PC-3 (cell line): ENCODE data around the gene ARID5A. TPM values are rescaled to one million over a fixed set of nuclear protein-coding genes. Genes with fewer than 3 reads are reported as not detected.

ENCODE experiments used
- ATAC-seq: fragments of 200-7000 bp; cut with Tn5 transposase; 2 replicates; pipeline ENCODE4 v1.9.1; 2020; ENCODE audit warnings: mild to moderate bottlenecking, moderate library complexity
- BruUV-seq: library from RNA; stranded (reverse); fragments of 400-500 nt; replicated peaks from 2 replicates; lab custom pipeline; 2021; lab: Mats Ljungman, UMichigan
- CTCF ChIA-PET: fragments of 300-600 bp; sonication (Branson Sonifier 250); formaldehyde crosslinking; loops from one replicate; lab custom pipeline; 2022; ENCODE audit warnings: antibody characterized with exemption; lab: Charles Lee
- POLR2A ChIA-PET: fragments of 300-600 bp; sonication (Branson Sonifier 250); formaldehyde crosslinking; loops from one replicate; lab custom pipeline; 2022; ENCODE audit warnings: antibody characterized with exemption; ENCODE audit not compliant: unreplicated experiment; lab: Charles Lee
- DNase-seq: peaks from one replicate; pipeline ENCODE4 v3.0.0-alpha.2; 2015
- H2AFZ ChIP-seq: fragments of 300-600 bp; sonication (generic); 2 replicates; pipeline ENCODE4 v1.6.0; 2016; ENCODE audit warnings: antibody characterized with exemption, low read length
- H3F3A ChIP-seq: fragments of 300-600 bp; sonication (generic); one replicate; pipeline ENCODE4 v1.6.0; 2017; ENCODE audit warnings: antibody characterized with exemption, low read length, control low read depth, mild to moderate bottlenecking; ENCODE audit not compliant: unreplicated experiment
- H3K27ac ChIP-seq: fragments of 300-600 bp; sonication (generic); 2 replicates; pipeline ENCODE4 v1.5.1; 2016; ENCODE audit warnings: mild to moderate bottlenecking, low read length
- H3K27me3 ChIP-seq: fragments of 300-600 bp; sonication (generic); 2 replicates; pipeline ENCODE4 v1.6.1; 2016; ENCODE audit warnings: low read length, mixed read lengths
- H3K36me3 ChIP-seq: fragments of 300-600 bp; sonication (generic); 2 replicates; pipeline ENCODE4 v1.6.1; 2016; ENCODE audit warnings: low read depth, mixed run types, low read length, mixed read lengths
- H3K4me1 ChIP-seq: fragments of 300-600 bp; sonication (generic); 2 replicates; pipeline ENCODE4 v1.5.1; 2016; ENCODE audit warnings: low read length; ENCODE audit not compliant: insufficient read depth
- H3K4me2 ChIP-seq: fragments of 300-600 bp; sonication (generic); 2 replicates; pipeline ENCODE4 v1.6.0; 2016; ENCODE audit warnings: low read length
- H3K4me3 ChIP-seq: fragments of 300-600 bp; sonication (generic); 2 replicates; pipeline ENCODE4 v1.5.1; 2016; ENCODE audit warnings: mild to moderate bottlenecking, low read length, mixed read lengths
- H3K79me2 ChIP-seq: fragments of 300-600 bp; sonication (generic); 2 replicates; pipeline ENCODE4 v1.6.1; 2017; ENCODE audit warnings: low read length, mixed read lengths
- H3K9ac ChIP-seq: fragments of 300-600 bp; sonication (generic); 2 replicates; pipeline ENCODE4 v1.6.0; 2016; ENCODE audit warnings: mild to moderate bottlenecking, low read length
- H3K9me2 ChIP-seq: fragments of 300-600 bp; sonication (generic); replicated peaks from 2 replicates; pipeline ENCODE4 v1.6.1; 2016; ENCODE audit warnings: mixed run types, low read length, mixed read lengths
- H3K9me3 ChIP-seq: fragments of 300-600 bp; sonication (generic); 2 replicates; pipeline ENCODE4 v1.6.1; 2016; ENCODE audit warnings: low read length, mixed read lengths
- H4K20me1 ChIP-seq: fragments of 300-600 bp; sonication (generic); 2 replicates; pipeline ENCODE4 v1.6.1; 2016; ENCODE audit warnings: low read length, mixed read lengths
- EZH2 ChIP-seq: fragments of 300-600 bp; sonication (generic); IDR thresholded peaks from one replicate; pipeline ENCODE4 v1.6.1; 2017; ENCODE audit warnings: antibody characterized with exemption, mild to moderate bottlenecking, low read length; ENCODE audit not compliant: unreplicated experiment
- EZH2phosphoT487 ChIP-seq: fragments of 300-600 bp; sonication (generic); IDR thresholded peaks from 2 replicates; pipeline ENCODE4 v1.6.1; 2018; ENCODE audit warnings: mild to moderate bottlenecking, antibody characterized with exemption, low read length, borderline replicate concordance
- intact Hi-C: fragments of 100-400 bp; cut with micrococcal nuclease; formaldehyde crosslinking; loops from 2 replicates; pipeline ENCODE4 v1.9.0; 2023
- total RNA-seq: library from RNA; depleted of rRNA; stranded (reverse); fragments of >200 nt; gene quantifications from 2 replicates; pipeline ENCODE4 v1.2.3, GENCODE V29; 2014
- TF ChIP-seq, protein P1 (sequence below): fragments of 300-600 bp; sonication (generic); conservative IDR thresholded peaks from 2 replicates; pipeline ENCODE4 v1.5.1; 2017; ENCODE audit warnings: antibody characterized with exemption, low read depth, mild to moderate bottlenecking, low read length

ARID5A gene
- total RNA-seq, 1 experiment from 2014 or later: 8.2 TPM

DNA sequence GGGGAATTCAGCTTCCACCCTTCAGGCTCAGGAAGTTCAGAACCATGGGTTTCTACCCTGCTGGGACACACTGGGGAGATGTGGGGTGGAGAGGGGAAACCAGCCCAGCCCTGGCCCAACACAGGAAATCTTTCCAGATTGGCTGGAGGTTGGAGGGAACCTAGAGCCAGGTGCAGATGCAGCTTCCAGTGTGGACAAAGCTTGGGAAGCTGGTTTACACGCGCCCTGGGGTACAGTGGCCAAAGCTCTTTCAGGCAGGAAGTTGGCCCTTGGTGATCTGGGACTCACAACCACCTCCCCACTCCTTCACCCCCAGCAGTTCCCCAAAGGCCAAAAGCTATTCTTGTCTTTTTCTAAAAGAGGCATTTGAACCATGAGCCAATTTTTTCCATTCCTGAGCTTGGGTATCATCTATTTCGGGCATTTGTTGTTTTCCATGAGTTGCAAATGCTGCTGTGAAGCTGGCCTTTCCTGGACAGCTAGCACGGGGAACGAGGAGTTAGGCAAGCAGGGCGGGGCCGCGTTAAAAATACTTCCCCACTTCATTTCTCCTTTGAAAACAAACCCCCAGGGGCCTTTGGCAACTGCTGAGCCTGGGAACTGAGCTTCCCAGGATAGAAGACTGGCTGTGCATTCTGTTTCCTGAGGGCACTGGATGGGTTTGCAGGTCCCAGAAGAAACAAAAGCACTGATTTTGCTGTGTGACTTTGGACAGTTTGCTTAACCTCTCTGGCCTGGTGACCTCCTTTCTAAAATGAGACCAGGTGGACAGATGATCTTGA lies 3.1 kb upstream of the ARID5A start:
- no TSS peak for BruUV-seq
- CTCF ChIA-PET: interaction anchor here (0.6 kb wide), 1 partner anchor 211 kb away, joined by 6 read pairs; no protein-coding TSS in a partner anchor

DNA sequence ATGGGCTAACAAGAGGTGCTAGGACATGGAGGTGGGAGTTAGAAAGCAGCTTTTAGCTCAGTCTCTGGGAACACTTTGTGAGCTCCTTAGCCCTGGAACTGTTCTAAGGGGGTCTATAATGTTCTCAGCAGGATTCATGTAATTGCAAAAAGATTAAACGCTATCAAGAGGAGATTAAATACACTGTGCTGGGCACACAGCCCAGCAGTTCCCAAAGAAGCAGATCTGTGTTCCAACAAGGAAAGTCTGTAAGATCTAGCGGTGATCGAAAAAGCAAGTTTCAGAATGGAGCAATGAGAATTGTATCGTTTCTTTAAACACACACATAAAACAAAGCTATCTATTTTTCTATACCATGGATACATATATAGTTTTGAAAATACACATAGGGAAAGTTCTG lies 2.4 kb upstream of the ARID5A start:
- no peak overlapping the region for H2AFZ ChIP-seq
- no peak overlapping the region for H3K4me2 ChIP-seq
- no peaks in the 10 kb centered on the region for H3K9me2 ChIP-seq
- no peaks in the 10 kb centered on the region for H4K20me1 ChIP-seq
- no peaks in the 10 kb centered on the region for H3F3A ChIP-seq
- ChIA-PET CTCF (no interaction called here), POLR2A (no interaction called here)
- H3K27ac ChIP-seq: no peak overlapping the region
- TF ChIP-seq EZH2 (no peak), EZH2phosphoT487 (no peak)
- TF ChIP-seq, protein P1, sequence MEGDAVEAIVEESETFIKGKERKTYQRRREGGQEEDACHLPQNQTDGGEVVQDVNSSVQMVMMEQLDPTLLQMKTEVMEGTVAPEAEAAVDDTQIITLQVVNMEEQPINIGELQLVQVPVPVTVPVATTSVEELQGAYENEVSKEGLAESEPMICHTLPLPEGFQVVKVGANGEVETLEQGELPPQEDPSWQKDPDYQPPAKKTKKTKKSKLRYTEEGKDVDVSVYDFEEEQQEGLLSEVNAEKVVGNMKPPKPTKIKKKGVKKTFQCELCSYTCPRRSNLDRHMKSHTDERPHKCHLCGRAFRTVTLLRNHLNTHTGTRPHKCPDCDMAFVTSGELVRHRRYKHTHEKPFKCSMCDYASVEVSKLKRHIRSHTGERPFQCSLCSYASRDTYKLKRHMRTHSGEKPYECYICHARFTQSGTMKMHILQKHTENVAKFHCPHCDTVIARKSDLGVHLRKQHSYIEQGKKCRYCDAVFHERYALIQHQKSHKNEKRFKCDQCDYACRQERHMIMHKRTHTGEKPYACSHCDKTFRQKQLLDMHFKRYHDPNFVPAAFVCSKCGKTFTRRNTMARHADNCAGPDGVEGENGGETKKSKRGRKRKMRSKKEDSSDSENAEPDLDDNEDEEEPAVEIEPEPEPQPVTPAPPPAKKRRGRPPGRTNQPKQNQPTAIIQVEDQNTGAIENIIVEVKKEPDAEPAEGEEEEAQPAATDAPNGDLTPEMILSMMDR: no peak
- BruUV-seq: no TSS peak
- H3K9ac ChIP-seq: no peak overlapping the region
- no peaks in the 10 kb centered on the region for H3K27me3 ChIP-seq
- no peak for DNase-seq
- H3K36me3 ChIP-seq: no peaks in the 10 kb centered on the region
- H3K79me2 ChIP-seq: no peaks in the 10 kb centered on the region
- no peak overlapping the region for H3K4me3 ChIP-seq
- no peak for ATAC-seq
- intact Hi-C loops: no loop called here
- H3K4me1 ChIP-seq: peaks cover 21% of the 10 kb centered on the region
- H3K9me3 ChIP-seq: no peaks in the 10 kb centered on the region

More for the DNA sequence above, 3.1 kb upstream of the ARID5A start:
- peak overlapping the region; percentile 24; the same call in 1 of the 2 replicates for H2AFZ ChIP-seq
- peaks cover 21% of the 10 kb centered on the region for H3K4me1 ChIP-seq
- peak overlapping the region; percentile 13; the same call in 1 of the 2 replicates for H3K4me2 ChIP-seq
- ATAC-seq (no peak), DNase-seq (peak; percentile 56)
- no peaks in the 10 kb centered on the region for H3K27me3 ChIP-seq
- intact Hi-C loops: no loop called here
- H3K79me2 ChIP-seq: no peaks in the 10 kb centered on the region
- TF ChIP-seq EZH2phosphoT487 (no peak), EZH2 (no peak)
- TF ChIP-seq, protein P1: no peak
- no peaks in the 10 kb centered on the region for H4K20me1 ChIP-seq
- H3K9me2 ChIP-seq: no peaks in the 10 kb centered on the region
- no peak overlapping the region for H3K27ac ChIP-seq
- H3K36me3 ChIP-seq: no peaks in the 10 kb centered on the region
- H3K9me3 ChIP-seq: no peaks in the 10 kb centered on the region
- POLR2A ChIA-PET: interaction anchor here (0.5 to 0.6 kb wide), 2 partner anchors 223 to 228 kb away, joined by 3 to 5 read pairs; no protein-coding TSS in a partner anchor
- H3K4me3 ChIP-seq: no peak overlapping the region
- H3K9ac ChIP-seq: no peak overlapping the region
- H3F3A ChIP-seq: no peaks in the 10 kb centered on the region

DNA sequence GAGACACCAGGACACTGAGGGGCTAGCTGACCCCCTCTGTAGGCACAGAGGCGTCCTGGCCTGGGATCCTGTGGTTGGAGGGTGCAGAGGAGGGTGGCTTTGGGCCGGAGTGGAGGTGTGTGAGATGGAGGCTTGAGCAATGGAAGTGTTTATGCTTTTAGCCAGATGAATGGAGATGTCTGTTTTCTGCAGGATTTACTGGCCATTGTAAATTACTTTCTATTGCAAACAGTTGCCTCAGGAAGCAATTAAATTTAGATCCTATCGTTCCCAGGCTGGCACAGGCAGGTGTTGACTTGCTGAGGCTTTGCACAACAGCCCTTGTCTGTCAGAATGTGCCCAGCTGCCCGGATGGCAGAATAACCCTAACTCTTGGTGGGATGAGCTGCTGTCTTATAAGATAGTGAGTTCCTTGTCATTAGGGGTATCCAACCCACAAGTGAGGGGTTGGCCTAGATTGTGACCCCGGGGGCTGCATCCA lies 1.8 kb upstream of the ARID5A start:
- no peaks in the 10 kb centered on the region for H3K9me2 ChIP-seq
- TF ChIP-seq EZH2: no peak
- no peak for TF ChIP-seq EZH2phosphoT487
- TF ChIP-seq, protein P1: no peak
- CTCF ChIA-PET: no interaction called here
- no TSS peak for BruUV-seq
- POLR2A ChIA-PET: no interaction called here
- no peaks in the 10 kb centered on the region for H4K20me1 ChIP-seq
- H3K4me2 ChIP-seq: no peak overlapping the region
- H2AFZ ChIP-seq: no peak overlapping the region
- H3K4me1 ChIP-seq: peaks cover 27% of the 10 kb centered on the region
- no peaks in the 10 kb centered on the region for H3F3A ChIP-seq
- no peak overlapping the region for H3K27ac ChIP-seq
- ATAC-seq (peak; percentile 7), DNase-seq (no peak)
- intact Hi-C loops: no loop called here
- H3K9ac ChIP-seq: no peak overlapping the region
- H3K36me3 ChIP-seq: no peaks in the 10 kb centered on the region
- no peaks in the 10 kb centered on the region for H3K27me3 ChIP-seq
- no peak overlapping the region for H3K4me3 ChIP-seq
- H3K79me2 ChIP-seq: no peaks in the 10 kb centered on the region
- H3K9me3 ChIP-seq: no peaks in the 10 kb centered on the region
